Tongue (tissue), 2 donors: Measurements from ENCODE around the gene POU6F2. TPM values are rescaled to one million over a fixed set of nuclear protein-coding genes. Genes with fewer than 3 reads are reported as not detected.
A peak's percentile ranks its signal among the peaks of the same experiment; 100 is the strongest.

Experiments
- DNase-seq: peaks from one replicate; pipeline ENCODE4 v3.0.0-alpha.2; 2015
- total RNA-seq: library from RNA; depleted of rRNA; stranded (reverse); fragments of >200 nt; gene quantifications from one replicate; pipeline ENCODE4 v1.2.3, GENCODE V29; 2014

POU6F2 gene
- total RNA-seq, 1 donor from 2014 or later, result not detected

GRCh38 chr7:39260279-39260844 lies 282.7 kb downstream of the POU6F2 start:
- DNase-seq, result no peak

DNA sequence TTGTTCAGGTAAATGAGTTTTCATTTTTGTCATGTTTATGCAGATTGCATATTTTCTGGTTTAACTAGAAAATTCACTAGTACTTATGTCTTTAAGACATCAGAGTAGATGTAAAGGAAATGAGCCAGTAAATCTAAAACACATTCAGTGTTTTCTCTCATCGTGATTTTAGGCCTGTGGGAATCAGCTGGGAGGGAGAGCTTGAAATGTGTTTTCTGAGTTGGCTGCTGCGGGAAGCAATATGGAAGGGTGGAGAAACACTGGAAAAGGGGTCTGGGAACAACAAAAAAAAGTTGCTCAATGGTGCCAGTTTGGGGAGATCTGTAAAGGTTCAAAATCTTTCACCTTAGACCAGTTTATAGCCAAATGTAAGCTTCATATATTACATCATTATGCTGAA lies 284.1 kb downstream of the POU6F2 start:
- DNase-seq, result no peak

DNA sequence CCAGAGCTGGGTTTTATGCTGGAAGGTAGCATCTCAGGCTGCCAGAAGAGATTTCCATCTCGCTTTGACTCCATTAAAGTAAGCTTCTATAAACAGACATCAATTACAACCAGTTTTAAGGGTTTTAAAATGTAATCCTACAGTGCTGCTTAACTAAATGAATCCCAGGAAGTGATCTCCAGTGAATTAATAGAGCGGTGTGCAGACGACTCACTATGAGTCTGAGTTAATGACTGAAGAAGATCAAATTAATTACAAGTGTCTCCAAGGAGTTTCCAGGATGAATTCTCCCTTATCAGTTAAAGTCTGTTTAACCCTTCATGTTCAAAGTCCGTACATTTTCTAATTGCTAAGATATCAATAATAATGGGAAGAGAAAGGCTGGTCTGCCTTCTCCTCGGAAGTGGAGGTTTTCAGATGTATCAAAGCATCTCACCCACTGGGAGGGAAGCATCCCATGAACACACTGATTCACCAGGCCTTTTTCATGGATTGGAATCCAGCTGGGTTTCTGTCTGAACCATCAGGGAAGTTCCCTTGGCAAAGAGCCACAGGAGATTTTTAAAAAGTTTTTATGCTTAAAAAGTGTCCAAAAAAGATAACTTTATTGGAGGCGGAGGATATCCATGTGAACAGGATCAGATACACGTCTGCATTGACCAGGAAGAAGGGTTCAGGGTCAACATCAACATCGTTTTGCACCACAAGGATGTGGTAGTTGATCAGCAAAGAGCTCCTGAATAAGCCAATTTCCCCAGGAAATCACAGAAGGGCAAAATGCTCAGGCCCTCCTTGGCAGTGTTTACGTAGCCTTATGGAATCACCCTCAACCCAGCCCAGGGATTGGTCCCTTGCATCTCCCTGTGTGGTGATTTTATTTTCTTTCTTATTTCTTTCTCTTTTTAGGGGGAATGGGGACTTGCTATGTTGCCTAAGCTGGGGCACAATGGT lies 288.2 kb downstream of the POU6F2 start:
- no peak for DNase-seq

GRCh38 chr7:39269034-39269433 lies 291.3 kb downstream of the POU6F2 start:
- DNase-seq, result no peak

GRCh38 chr7:39270018-39270417 lies 292.3 kb downstream of the POU6F2 start:
- DNase-seq, result no peak

- peak; percentile 89 for DNase-seq
Observed at GRCh38 chr7:39271402-39271801, 293.7 kb downstream of the POU6F2 start.

DNA sequence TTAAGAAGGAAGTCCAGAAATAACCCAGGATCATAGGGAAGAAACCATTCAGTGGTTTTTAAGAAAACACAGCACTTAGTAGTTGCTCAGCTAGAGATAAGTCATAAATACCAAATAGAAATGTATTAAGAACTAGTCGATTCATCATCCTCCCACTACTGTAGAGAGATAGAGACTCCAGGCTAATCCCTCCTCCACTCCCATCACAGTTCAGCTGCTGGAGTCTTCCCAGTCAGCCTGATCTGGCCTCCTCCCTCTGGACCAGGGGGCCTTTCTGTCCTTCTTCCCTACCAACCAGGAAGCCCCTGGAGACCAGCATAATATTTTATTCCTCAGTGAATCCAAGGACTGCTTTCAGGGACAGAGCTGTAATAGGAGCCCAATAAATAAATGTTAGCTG lies 294.4 kb downstream of the POU6F2 start:
- peak; percentile 7 for DNase-seq

DNA sequence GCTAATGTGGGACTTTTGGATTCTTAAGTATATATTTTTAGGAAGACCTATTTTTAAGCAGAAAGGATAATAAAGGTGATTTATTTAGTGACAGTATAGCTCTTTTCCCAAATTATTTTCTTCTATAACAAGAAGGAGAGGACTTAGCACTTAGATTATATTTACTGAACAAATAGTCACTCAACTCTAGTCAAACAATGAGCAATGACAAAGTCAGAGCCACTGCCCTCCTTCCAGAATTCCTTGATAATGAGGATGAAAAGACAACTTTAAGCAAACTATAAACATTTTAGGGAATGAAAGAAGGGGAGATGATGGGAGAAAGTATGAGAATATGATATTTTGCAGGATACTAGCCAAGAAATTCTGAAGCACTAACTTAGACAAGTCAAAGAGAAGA lies 295.0 kb downstream of the POU6F2 start:
- DNase-seq, result no peak

GRCh38 chr7:39280337-39280736 lies 302.6 kb downstream of the POU6F2 start:
- no peak for DNase-seq

DNA sequence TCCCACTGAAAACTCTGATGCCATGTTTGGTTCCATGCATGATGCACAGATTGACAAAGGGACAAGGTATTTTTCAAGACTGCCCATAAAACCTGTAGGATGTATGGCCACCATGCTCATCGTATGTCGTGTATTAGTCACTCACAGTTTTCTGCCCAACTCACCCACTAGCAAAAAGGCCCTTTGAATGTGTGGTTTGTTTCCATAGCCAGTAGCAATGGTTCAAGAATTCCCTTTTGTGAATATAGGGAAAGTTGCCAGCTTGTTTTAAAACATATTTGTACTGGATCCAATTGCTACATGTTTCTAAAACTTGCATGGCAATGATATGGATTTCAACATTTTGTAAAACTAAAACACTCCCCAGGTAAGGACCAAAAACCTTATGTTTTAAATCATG lies 307.5 kb downstream of the POU6F2 start:
- no peak for DNase-seq

DNA sequence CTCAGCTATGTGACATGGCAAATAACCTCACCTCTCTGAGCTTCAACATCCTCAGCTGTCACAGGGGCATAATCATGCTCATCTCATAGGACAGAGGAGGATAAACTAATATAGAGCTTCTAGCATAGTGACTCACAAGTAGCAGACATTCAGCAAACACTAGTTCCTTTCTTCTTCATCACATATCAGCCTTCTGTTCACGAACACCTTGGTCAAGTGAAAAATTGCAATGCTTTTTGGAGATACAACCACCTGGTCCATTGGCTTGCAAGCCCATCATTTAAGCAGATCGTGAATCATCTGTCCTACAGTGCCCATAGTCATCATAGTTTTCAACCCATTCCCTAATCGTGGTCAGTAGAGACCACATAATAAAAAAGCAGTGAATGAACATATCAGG lies 310.6 kb downstream of the POU6F2 start:
- no peak for DNase-seq

- DNase-seq, result no peak
Observed at GRCh38 chr7:39291628-39292410, 314.1 kb downstream of the POU6F2 start.

DNA sequence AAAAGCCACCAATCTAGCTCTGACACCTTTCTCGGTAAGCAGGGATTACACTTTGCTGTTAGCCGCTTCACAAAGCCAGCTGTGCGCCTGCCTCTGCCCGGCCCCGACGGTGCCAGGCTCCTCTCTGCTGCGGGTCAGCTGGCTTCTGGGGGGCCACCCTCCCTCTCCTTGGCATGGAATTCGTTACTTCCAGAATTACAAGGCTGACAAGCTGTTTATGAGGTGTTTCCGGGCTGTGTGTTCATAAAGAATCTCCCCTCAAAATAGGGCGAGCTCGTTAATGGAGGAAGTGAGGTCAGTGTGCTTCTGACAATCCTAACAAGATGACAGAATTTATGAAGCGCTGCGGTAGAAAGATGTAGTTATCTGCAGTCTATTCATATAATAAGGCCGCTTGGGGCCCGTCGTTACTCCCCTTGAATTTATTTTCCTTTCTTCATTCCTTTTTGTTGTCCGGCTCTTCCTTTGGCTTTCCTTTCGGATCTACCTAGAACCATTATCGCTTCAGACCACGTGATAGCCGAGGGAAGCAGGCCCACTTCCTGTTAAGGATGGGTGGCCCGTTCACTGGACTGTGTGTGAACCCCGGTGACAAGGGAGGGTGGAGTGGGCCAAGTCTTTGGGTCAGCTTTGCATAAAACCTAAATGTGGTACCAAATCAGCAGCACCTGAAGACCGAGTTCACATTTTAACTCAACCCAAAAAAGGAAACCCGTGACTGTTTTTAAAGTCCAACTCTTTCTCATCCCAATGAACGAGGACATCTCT lies 315.5 kb downstream of the POU6F2 start:
- peak; percentile 37 for DNase-seq

DNA sequence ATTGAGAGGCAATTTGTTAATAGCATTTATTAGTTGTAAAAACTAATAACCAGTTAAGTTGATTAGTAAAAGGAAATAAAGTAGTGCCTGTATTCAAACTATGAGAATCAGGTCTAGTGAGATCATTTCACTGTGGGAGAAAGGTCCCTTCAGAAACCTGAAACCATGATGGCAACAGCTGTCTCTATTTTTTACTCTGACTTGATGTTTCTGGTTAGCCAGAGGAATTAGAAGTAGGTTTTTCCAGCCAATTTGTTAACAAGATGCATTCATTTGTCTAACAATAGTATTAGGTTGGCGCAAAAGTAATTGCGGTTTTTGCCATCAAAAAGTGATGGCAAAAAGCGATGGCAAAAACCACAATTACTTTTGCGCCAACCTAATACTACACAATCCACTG lies 316.3 kb downstream of the POU6F2 start:
- DNase-seq, result peak; percentile 59

GRCh38 chr7:39295796-39296195 lies 318.1 kb downstream of the POU6F2 start:
- no peak for DNase-seq

DNA sequence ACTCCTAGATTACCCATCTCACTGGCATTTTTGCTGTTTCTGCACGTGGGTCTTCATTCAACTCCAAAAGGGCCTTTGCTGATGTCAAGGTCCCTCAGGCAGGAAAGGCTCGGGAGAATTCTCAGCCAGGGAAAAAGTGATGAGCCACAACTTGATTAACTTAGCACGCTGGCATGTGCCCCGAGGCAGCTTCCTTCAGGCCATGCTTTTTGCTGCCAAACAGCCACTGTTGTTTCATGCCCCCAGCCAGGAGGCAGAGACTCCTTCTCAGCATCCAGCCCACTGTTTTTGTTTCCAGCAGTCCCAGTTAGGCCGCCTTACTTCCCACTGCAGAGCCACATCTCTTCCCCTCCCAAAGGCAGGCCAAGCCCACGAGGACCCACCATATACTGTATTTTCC lies 322.0 kb downstream of the POU6F2 start:
- DNase-seq, result no peak

DNA sequence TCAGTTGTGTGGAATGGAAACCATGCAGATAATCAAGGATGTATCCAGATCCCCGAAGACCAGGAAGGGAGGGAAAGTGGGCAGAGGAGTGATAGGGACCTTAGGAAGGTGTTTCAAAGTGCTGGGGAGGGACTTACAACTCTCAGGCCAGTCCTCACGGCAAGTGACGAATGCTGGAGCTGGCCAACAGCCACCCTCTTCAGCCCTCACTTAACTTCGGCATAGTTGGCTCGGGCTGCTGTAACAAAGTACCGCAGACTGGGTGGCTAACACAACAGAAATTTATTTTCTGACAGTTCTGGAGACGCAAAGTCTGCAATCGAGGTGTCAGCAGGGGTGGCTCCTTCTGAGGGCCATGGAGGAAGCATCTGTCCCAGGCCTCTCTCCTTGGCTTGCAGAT lies 322.6 kb downstream of the POU6F2 start:
- no peak for DNase-seq

DNA sequence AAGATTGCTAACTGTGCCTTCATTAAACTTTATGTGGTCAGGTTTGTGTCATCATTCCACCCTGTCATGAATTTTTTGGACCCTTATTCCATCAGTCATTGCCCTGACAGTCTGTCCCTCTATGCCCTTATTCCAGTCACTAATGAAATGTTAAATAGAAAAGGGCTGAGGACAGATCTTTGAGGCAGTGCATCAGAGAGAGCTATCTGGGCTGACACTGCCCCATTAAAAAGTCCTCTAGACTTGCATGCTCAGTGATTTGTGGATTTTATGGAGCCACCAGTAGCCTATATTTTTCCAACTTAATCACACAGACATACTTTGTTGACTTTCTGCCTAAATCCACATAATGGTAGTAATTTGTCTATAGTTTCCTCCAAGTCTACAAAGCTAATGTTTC lies 323.8 kb downstream of the POU6F2 start:
- DNase-seq, result no peak

DNA sequence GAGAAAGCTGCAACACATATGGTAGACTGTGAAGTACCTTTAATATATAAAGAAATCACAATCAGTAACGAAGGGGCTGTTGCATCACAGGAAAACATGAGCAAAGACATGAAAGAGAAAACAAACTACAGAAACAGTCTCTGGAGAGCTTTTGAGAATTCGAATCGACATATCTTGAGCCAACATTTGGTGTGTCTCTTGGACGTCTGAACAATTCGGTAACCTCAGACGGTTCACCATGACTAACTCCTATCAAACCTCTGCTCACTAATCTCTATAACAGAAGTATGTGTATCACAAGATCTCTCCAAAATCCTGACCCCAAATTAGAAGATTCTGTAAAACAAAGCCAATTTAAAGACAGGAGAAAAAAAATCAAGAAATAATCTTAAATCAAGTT lies 326.5 kb downstream of the POU6F2 start:
- no peak for DNase-seq

DNA sequence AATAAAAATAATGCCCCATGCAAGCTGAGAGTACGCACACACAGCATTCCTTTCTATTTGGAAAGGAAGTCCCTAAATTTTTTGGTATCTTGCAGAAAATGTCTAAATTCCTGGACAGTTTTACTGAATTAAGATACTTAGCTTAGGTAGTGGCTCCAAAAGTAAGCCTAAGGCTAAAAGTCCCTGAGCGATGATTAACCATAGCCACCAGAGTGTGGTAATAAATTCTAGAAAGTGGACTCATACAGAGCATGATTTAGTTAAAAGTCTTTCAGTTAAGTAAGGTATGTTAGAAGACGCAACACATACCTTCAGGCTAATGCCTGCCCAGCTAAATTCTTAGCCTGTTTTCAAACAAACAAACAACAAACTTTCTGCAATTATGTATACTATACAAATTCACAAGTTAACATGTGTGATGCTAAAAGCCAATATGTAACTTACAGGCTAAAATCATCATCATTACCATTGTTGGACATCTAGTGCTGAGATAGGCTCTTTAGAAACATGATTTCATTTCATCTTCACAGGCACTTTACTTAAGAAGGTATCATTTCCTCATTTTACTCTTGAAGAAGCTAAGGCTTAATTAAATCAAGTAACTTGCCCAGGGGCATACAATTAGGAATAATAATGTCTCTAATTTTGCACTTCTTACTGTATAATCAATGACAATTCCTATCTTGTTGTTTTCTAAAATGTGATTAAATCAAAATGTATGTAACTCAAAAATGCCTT lies 327.1 kb downstream of the POU6F2 start:
- no peak for DNase-seq

DNA sequence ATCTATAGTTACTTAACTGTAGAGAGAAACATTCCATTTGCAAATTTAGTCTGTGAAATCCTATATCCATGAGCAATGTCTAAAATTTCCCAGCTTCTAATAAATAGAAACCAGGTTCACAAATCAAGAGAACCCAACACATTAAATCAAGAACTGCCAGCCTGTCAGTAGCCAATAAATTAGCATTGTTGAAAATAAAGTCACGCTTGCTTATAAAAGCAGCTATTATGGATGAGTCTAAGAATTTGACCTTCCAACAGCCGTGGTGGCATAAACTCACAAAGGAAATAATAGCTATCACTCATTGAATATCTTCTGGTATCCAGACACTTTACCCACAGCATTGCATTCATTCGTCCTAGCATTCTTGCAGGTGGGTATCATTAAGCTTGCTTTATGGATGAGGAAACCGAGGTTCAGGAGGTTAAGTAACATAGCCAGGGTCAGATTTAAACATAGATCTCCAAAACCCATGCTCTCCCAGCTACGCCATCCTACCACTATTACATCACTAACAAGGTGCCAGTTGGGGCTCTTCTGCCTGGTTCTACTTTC lies 328.4 kb downstream of the POU6F2 start:
- no peak for DNase-seq
